GM12878 (cell line): ENCODE data around the gene ALPK1.

Experiments used
- CTCF ChIP-seq, 3 experiments: IDR thresholded peaks in 2 of 3; conservative IDR thresholded peaks in 1 of 3; 2 replicates each; pipeline ENCODE4 v1.5.1; 2011; ENCODE audit warnings: low read depth in 3 of 3, low read length in 3 of 3, mild to moderate bottlenecking in 3 of 3, control low read depth in 2 of 3, moderate library complexity in 2 of 3, inconsistent platforms in 1 of 3, mixed read lengths in 1 of 3; ENCODE audit not compliant: control insufficient read depth in 2 of 3, insufficient read depth in 1 of 3; ENCODE audit errors: extremely low read depth in 1 of 3
- MYB ChIP-seq: fragments of 150-350 bp; IDR thresholded peaks from 2 replicates; pipeline ENCODE4 v1.6.1; 2014; ENCODE audit warnings: mild to moderate bottlenecking, low read depth, low read length, borderline replicate concordance
- NFYA ChIP-seq: IDR thresholded peaks from 2 replicates; pipeline ENCODE4 v1.6.1; 2011; ENCODE audit warnings: low read depth, mild to moderate bottlenecking, low read length, improper control_type of control experiment, borderline replicate concordance
- NR2F1 ChIP-seq: fragments of 450-650 bp; conservative IDR thresholded peaks from 2 replicates; pipeline ENCODE4 v1.6.1; 2017; ENCODE audit warnings: mild to moderate bottlenecking
- PML ChIP-seq: IDR thresholded peaks from 2 replicates; pipeline ENCODE4 v1.6.1; 2012; ENCODE audit warnings: low read length, inconsistent platforms
- POLR2A ChIP-seq: IDR thresholded peaks from 2 replicates; pipeline ENCODE4 v1.6.1; 2011; ENCODE audit warnings: low read depth, mild to moderate bottlenecking, low read length
- POLR2AphosphoS2 ChIP-seq: IDR thresholded peaks from 2 replicates; pipeline ENCODE4 v1.6.1; 2011; ENCODE audit warnings: low read depth, mild to moderate bottlenecking, low read length, improper control_type of control experiment, moderate library complexity
- RAD21 ChIP-seq: IDR thresholded peaks from 2 replicates; pipeline ENCODE4 v1.6.1; 2011; ENCODE audit warnings: mild to moderate bottlenecking, low read depth, low read length, moderate library complexity; ENCODE audit not compliant: insufficient read depth
- RBBP5 ChIP-seq: fragments of 200-600 bp; sonication (generic); conservative IDR thresholded peaks from 2 replicates; pipeline ENCODE4 v1.6.1; 2016
- SMAD1 ChIP-seq: fragments of 450-650 bp; IDR thresholded peaks from 2 replicates; pipeline ENCODE4 v1.6.1; 2018; ENCODE audit warnings: mild to moderate bottlenecking, low read depth; ENCODE audit not compliant: partially characterized antibody
- TF ChIP-seq, protein P1 (sequence below): IDR thresholded peaks from 2 replicates; pipeline ENCODE4 v1.6.1; 2012; ENCODE audit warnings: low read depth, low read length, improper control_type of control experiment
- TF ChIP-seq, protein P2 (sequence below): IDR thresholded peaks from 2 replicates; pipeline ENCODE4 v1.6.1; 2011; ENCODE audit warnings: low read depth, mild to moderate bottlenecking, low read length, moderate library complexity, borderline replicate concordance; ENCODE audit errors: extremely low read depth

DNA sequence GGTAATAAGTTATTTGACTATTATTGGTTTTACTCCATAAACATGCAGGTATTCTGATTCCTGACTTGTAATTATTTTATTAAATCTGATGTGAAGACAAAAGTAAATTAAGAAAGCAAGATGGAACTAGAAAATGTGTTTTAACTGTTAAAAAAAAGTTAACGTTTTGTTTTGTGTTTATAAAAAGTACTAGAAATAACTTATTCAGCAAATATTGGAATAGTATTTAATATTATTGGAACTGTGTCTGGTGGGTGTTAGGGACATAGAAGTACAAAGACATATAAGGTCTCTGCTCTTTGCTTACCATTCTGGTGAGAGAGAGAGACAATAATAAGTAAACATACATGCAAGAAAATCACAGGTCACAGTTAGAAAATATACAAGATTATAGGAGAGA is 27.1 kb upstream of the ALPK1 start:
- TF ChIP-seq, protein P1, sequence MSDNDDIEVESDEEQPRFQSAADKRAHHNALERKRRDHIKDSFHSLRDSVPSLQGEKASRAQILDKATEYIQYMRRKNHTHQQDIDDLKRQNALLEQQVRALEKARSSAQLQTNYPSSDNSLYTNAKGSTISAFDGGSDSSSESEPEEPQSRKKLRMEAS = no peak
- no peak for TF ChIP-seq NR2F1
- no peak for TF ChIP-seq RBBP5
- TF ChIP-seq SMAD1 = no peak
- no peak for TF ChIP-seq CTCF (IDR thresholded peaks at IDR 0.05 in 2 of 3, conservative IDR thresholded peaks at IDR 0.05 in 1 of 3; ENCODE audit: control insufficient read depth in 2 of 3, extremely low read depth in 1 of 3, insufficient read depth in 1 of 3, low read depth in 3 of 3, low read length in 3 of 3)
- TF ChIP-seq POLR2A = no peak
- TF ChIP-seq POLR2AphosphoS2 = no peak
- no peak for TF ChIP-seq PML
- no peak for TF ChIP-seq MYB
- no peak for TF ChIP-seq NFYA
- TF ChIP-seq RAD21 = no peak
- TF ChIP-seq, protein P2, sequence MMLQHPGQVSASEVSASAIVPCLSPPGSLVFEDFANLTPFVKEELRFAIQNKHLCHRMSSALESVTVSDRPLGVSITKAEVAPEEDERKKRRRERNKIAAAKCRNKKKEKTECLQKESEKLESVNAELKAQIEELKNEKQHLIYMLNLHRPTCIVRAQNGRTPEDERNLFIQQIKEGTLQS = no peak
